SK-N-SH treated with all-trans-retinoic acid at 6 μM for 48 hours (cell line): Measurements from ENCODE around the gene CFAP74.

ENCODE experiments used
- ATAC-seq: fragments of 200-7000 bp; cut with Tn5 transposase; 3 replicates; pipeline ENCODE4 v1.9.1; 2020; ENCODE audit warnings: mild to moderate bottlenecking, moderate library complexity
- ARNTL ChIP-seq: fragments of 450-650 bp; formaldehyde crosslinking; IDR thresholded peaks from 2 replicates; pipeline ENCODE4 v1.5.0; 2020; ENCODE audit warnings: low read depth, mild to moderate bottlenecking, moderate library complexity, borderline replicate concordance
- BACH2 ChIP-seq: fragments of 250-450 bp; sonication (Bioruptor Pico); IDR thresholded peaks from 2 replicates; pipeline ENCODE4 v1.9.0; 2021; ENCODE audit warnings: mild to moderate bottlenecking, borderline replicate concordance
- CREB5 ChIP-seq: fragments of 250-450 bp; sonication (Bioruptor Pico); IDR thresholded peaks from 2 replicates; pipeline ENCODE4 v1.5.1; 2020; ENCODE audit warnings: low read depth, mild to moderate bottlenecking, moderate library complexity
- CSDC2 ChIP-seq: fragments of 250-450 bp; sonication (Bioruptor Pico); IDR thresholded peaks from 2 replicates; pipeline ENCODE4 v1.5.0; 2020; ENCODE audit warnings: mild to moderate bottlenecking, moderate library complexity
- CSRNP3 ChIP-seq: fragments of 250-450 bp; sonication (Bioruptor Pico); IDR thresholded peaks from 2 replicates; pipeline ENCODE4 v1.5.1; 2021; ENCODE audit warnings: mild to moderate bottlenecking, moderate library complexity
- ESRRG ChIP-seq: fragments of 250-450 bp; sonication (Bioruptor Pico); IDR thresholded peaks from 2 replicates; pipeline ENCODE4 v1.6.1; 2021; ENCODE audit warnings: mild to moderate bottlenecking
- GLIS3 ChIP-seq: fragments of 250-450 bp; sonication (Bioruptor Pico); IDR thresholded peaks from 2 replicates; pipeline ENCODE4 v1.5.0; 2020; ENCODE audit warnings: mild to moderate bottlenecking, moderate library complexity
- ISL1 ChIP-seq: fragments of 250-450 bp; sonication (Bioruptor Pico); IDR thresholded peaks from 2 replicates; pipeline ENCODE4 v2.1.2; 2022; ENCODE audit warnings: mild to moderate bottlenecking, moderate library complexity
- OSR1 ChIP-seq: fragments of 250-450 bp; sonication (Bioruptor Pico); IDR thresholded peaks from 2 replicates; pipeline ENCODE4 v1.8.0; 2022; ENCODE audit warnings: moderate library complexity, mild to moderate bottlenecking, inconsistent platforms
- PATZ1 ChIP-seq: fragments of 250-450 bp; sonication (Bioruptor Pico); IDR thresholded peaks from 2 replicates; pipeline ENCODE4 v1.8.0; 2020; ENCODE audit warnings: mild to moderate bottlenecking, moderate library complexity, borderline replicate concordance
- POU6F1 ChIP-seq: fragments of 250-450 bp; sonication (Bioruptor Pico); IDR thresholded peaks from 2 replicates; pipeline ENCODE4 v1.8.0; 2021; ENCODE audit warnings: low read depth, mild to moderate bottlenecking, moderate library complexity, borderline replicate concordance
- PPARA ChIP-seq: fragments of 250-450 bp; sonication (Bioruptor Pico); IDR thresholded peaks from 2 replicates; pipeline ENCODE4 v1.5.0; 2020; ENCODE audit warnings: mild to moderate bottlenecking, borderline replicate concordance
- RARB ChIP-seq: fragments of 250-450 bp; sonication (Bioruptor Pico); IDR thresholded peaks from 2 replicates; pipeline ENCODE4 v1.8.0; 2021; ENCODE audit warnings: mild to moderate bottlenecking, moderate library complexity
- SNAI2 ChIP-seq: fragments of 250-450 bp; sonication (Bioruptor Pico); IDR thresholded peaks from 2 replicates; pipeline ENCODE4 v1.5.0; 2020; ENCODE audit warnings: mild to moderate bottlenecking, moderate library complexity
- TCF4 ChIP-seq: fragments of 250-450 bp; sonication (Bioruptor Pico); IDR thresholded peaks from 2 replicates; pipeline ENCODE4 v1.8.0; 2021; ENCODE audit warnings: mild to moderate bottlenecking, moderate library complexity, borderline replicate concordance
- TOX ChIP-seq: fragments of 250-450 bp; sonication (Bioruptor Pico); IDR thresholded peaks from 2 replicates; pipeline ENCODE4 v1.8.0; 2021; ENCODE audit warnings: mild to moderate bottlenecking, moderate library complexity, borderline replicate concordance
- ZFP3 ChIP-seq: fragments of 250-450 bp; sonication (Bioruptor Pico); IDR thresholded peaks from 2 replicates; pipeline ENCODE4 v1.5.0; 2020; ENCODE audit warnings: mild to moderate bottlenecking, moderate library complexity
- ZFP30 ChIP-seq: fragments of 450-650 bp; formaldehyde crosslinking; IDR thresholded peaks from 2 replicates; pipeline ENCODE4 v1.5.0; 2022; ENCODE audit warnings: mild to moderate bottlenecking, moderate library complexity
- ZNF565 ChIP-seq: fragments of 450-650 bp; formaldehyde crosslinking; conservative IDR thresholded peaks from 2 replicates; pipeline ENCODE4 v1.5.0; 2020; ENCODE audit warnings: low read depth, mild to moderate bottlenecking, moderate library complexity
- ZNF70 ChIP-seq: fragments of 450-650 bp; formaldehyde crosslinking; IDR thresholded peaks from 2 replicates; pipeline ENCODE4 v1.5.0; 2020; ENCODE audit warnings: mild to moderate bottlenecking, moderate library complexity
- ZNF8 ChIP-seq: fragments of 450-650 bp; formaldehyde crosslinking; IDR thresholded peaks from 2 replicates; pipeline ENCODE4 v1.5.0; 2020; ENCODE audit warnings: mild to moderate bottlenecking, moderate library complexity

CFAP74 gene

GRCh38 chr1:2033165-2033564 lies 29.6 kb upstream of the CFAP74 start (continued):
- no peak for TF ChIP-seq ISL1 (CRISPR knock-in tag)
- TF ChIP-seq CSRNP3 (CRISPR knock-in tag) = no peak
- TF ChIP-seq POU6F1 (CRISPR knock-in tag) = no peak
- no peak for TF ChIP-seq BACH2 (CRISPR knock-in tag)
- TF ChIP-seq ESRRG (CRISPR knock-in tag) = no peak

- TF ChIP-seq ZNF70 (no peak), TOX (CRISPR knock-in tag) (no peak), ZNF8 (CRISPR knock-in tag) (no peak), ZNF565 (CRISPR knock-in tag) (no peak), CREB5 (CRISPR knock-in tag) (no peak), OSR1 (CRISPR knock-in tag) (no peak), CSDC2 (CRISPR knock-in tag) (no peak), CSRNP3 (CRISPR knock-in tag) (no peak), RARB (CRISPR knock-in tag) (no peak), ISL1 (CRISPR knock-in tag) (no peak), ZFP3 (CRISPR knock-in tag) (no peak), GLIS3 (CRISPR knock-in tag) (no peak), PPARA (CRISPR knock-in tag) (no peak), SNAI2 (no peak), PATZ1 (CRISPR knock-in tag) (no peak), ZFP30 (CRISPR knock-in tag) (no peak), TCF4 (no peak), ARNTL (CRISPR knock-in tag) (no peak)
- TF ChIP-seq, all 23 proteins: peak for 0
- no peak for ATAC-seq
Measured at GRCh38 chr1:2032737-2033136, 29.2 kb upstream of the CFAP74 start.

GRCh38 chr1:2031546-2032540 lies 28.3 kb upstream of the CFAP74 start:
- no peak for TF ChIP-seq TCF4
- TF ChIP-seq ZNF565 (CRISPR knock-in tag) = no peak
- TF ChIP-seq CSRNP3 (CRISPR knock-in tag) = no peak
- TF ChIP-seq GLIS3 (CRISPR knock-in tag) = no peak
- TF ChIP-seq PATZ1 (CRISPR knock-in tag) = no peak
- no peak for TF ChIP-seq ARNTL (CRISPR knock-in tag)
- ATAC-seq = peak; percentile 13; the same call in 1 of the 3 replicates
